Osteocyte (in vitro differentiated cells): ENCODE results near the gene ANO9. TPM values are rescaled to one million over a fixed set of nuclear protein-coding genes. Genes with fewer than 3 reads are reported as not detected.

Experiments used
- DNase-seq: peaks from one replicate; pipeline ENCODE4 v3.0.0; 2021; ENCODE audit warnings: mixed read lengths; ENCODE audit not compliant: unreplicated experiment; ENCODE audit errors: extremely low spot score
- H3K27ac Mint-ChIP-seq: one replicate; pipeline ENCODE4 v1.8.0; 2021; ENCODE audit warnings: mild to moderate bottlenecking, mixed read lengths; ENCODE audit not compliant: unreplicated experiment
- H3K27me3 Mint-ChIP-seq: one replicate; pipeline ENCODE4 v1.8.0; 2021; ENCODE audit warnings: mixed read lengths; ENCODE audit not compliant: unreplicated experiment
- H3K36me3 Mint-ChIP-seq: one replicate; pipeline ENCODE4 v1.8.0; 2021; ENCODE audit warnings: mixed read lengths; ENCODE audit not compliant: unreplicated experiment
- H3K4me1 Mint-ChIP-seq: one replicate; pipeline ENCODE4 v1.8.0; 2021; ENCODE audit warnings: mixed read lengths; ENCODE audit not compliant: unreplicated experiment
- H3K4me3 Mint-ChIP-seq: one replicate; pipeline ENCODE4 v1.8.0; 2021; ENCODE audit warnings: mild to moderate bottlenecking, moderate library complexity, mixed read lengths; ENCODE audit not compliant: unreplicated experiment
- H3K9me3 Mint-ChIP-seq: one replicate; pipeline ENCODE4 v1.8.0; 2021; ENCODE audit warnings: mixed read lengths; ENCODE audit not compliant: unreplicated experiment
- total RNA-seq: library from RNA; stranded (reverse); gene quantifications from 2 replicates; pipeline ENCODE4 v1.2.1, GENCODE V29; 2021
- TF ChIP-seq, protein P1 (sequence below): fragments of 200-600 bp; sonication (generic); IDR thresholded peaks from 2 replicates; pipeline ENCODE4 v1.5.0; 2021; ENCODE audit warnings: antibody characterized with exemption, mild to moderate bottlenecking, moderate library complexity

The ANO9 gene
- total RNA-seq, 1 donor from 2014 or later = not detected

DNA sequence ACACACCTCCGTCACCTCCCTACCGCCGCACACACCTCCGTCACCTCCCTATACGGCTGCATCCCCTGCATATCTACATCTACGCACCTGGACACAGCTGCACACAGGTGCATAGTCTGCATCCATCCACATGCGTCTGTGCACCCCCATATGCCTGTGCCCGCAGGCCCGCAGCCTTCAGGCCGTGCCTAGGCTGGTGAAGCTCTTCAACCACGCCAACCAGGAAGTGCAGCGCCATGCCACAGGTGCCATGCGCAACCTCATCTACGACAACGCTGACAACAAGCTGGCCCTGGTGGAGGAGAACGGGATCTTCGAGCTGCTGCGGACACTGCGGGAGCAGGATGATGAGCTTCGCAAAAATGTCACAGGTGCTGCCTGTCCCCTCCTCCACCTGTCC, 43.0 kb downstream of the ANO9 start:
- Mint-ChIP-seq H3K27me3 (no peaks in the 10 kb centered on the region), H3K9me3 (no peaks in the 10 kb centered on the region), H3K4me1 (peaks cover 12% of the 10 kb centered on the region), H3K36me3 (no peaks in the 10 kb centered on the region), H3K4me3 (no peak overlapping the region), H3K27ac (no peak overlapping the region)
- DNase-seq = no peak
- TF ChIP-seq, protein P1, sequence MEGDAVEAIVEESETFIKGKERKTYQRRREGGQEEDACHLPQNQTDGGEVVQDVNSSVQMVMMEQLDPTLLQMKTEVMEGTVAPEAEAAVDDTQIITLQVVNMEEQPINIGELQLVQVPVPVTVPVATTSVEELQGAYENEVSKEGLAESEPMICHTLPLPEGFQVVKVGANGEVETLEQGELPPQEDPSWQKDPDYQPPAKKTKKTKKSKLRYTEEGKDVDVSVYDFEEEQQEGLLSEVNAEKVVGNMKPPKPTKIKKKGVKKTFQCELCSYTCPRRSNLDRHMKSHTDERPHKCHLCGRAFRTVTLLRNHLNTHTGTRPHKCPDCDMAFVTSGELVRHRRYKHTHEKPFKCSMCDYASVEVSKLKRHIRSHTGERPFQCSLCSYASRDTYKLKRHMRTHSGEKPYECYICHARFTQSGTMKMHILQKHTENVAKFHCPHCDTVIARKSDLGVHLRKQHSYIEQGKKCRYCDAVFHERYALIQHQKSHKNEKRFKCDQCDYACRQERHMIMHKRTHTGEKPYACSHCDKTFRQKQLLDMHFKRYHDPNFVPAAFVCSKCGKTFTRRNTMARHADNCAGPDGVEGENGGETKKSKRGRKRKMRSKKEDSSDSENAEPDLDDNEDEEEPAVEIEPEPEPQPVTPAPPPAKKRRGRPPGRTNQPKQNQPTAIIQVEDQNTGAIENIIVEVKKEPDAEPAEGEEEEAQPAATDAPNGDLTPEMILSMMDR = no peak

DNA sequence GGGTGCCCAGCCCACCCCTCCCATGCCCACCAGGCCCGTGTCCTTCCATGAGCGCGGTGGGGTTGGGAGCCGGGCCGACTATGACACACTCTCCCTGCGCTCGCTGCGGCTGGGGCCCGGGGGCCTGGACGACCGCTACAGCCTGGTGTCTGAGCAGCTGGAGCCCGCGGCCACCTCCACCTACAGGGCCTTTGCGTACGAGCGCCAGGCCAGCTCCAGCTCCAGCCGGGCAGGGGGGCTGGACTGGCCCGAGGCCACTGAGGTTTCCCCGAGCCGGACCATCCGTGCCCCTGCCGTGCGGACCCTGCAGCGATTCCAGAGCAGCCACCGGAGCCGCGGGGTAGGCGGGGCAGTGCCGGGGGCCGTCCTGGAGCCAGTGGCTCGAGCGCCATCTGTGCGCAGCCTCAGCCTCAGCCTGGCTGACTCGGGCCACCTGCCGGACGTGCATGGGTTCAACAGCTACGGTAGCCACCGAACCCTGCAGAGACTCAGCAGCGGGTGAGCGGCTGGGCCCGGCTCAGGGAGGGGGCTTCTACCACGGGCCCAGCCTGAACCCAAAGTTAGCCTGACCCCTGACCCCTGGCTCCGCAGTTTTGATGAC, 44.8 kb downstream of the ANO9 start:
- Mint-ChIP-seq H3K4me3 (no peak overlapping the region), H3K36me3 (no peaks in the 10 kb centered on the region), H3K9me3 (no peaks in the 10 kb centered on the region), H3K4me1 (peaks cover 18% of the 10 kb centered on the region), H3K27ac (no peak overlapping the region), H3K27me3 (no peaks in the 10 kb centered on the region)
- TF ChIP-seq, protein P1 = no peak
- no peak for DNase-seq

GRCh38 chr11:396511-396947, 45.3 kb downstream of the ANO9 start:
- no peak for DNase-seq
- Mint-ChIP-seq H3K4me1 (peaks cover 18% of the 10 kb centered on the region), H3K4me3 (no peak overlapping the region)

DNA sequence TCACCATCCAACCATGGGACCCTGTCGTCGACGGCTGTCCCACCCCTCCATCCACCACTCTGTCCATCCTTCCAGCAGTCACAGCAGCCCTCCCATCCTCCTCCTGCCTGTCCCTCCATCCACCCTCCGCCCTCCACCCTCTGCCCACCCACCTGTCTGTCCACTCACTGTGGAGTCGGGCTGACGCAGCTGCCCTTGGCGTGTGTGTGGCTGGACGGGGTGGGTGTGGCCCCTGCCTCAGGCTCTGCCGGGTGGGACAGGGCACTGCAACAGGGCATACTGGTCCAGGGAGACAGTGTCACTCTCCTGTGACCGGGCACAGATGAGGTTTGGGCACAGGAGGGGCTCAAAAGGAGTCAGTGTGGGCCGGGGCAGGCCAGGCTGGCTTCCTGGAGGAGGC, 45.9 kb downstream of the ANO9 start:
- Mint-ChIP-seq H3K9me3 (no peaks in the 10 kb centered on the region), H3K4me1 (peaks cover 18% of the 10 kb centered on the region), H3K27ac (peak overlapping the region; percentile 47), H3K36me3 (no peaks in the 10 kb centered on the region), H3K4me3 (no peak overlapping the region), H3K27me3 (no peaks in the 10 kb centered on the region)
- TF ChIP-seq, protein P1 = no peak
- DNase-seq = no peak

More at GRCh38 chr11:396511-396947, 45.3 kb downstream of the ANO9 start:
- no peak overlapping the region for H3K27ac Mint-ChIP-seq
- no peaks in the 10 kb centered on the region for H3K27me3 Mint-ChIP-seq
- H3K36me3 Mint-ChIP-seq = no peaks in the 10 kb centered on the region
- H3K9me3 Mint-ChIP-seq = no peaks in the 10 kb centered on the region
- TF ChIP-seq, protein P1 = peak; percentile 47

GRCh38 chr11:394858-395655, 46.8 kb downstream of the ANO9 start:
- Mint-ChIP-seq H3K4me1 (peaks cover 18% of the 10 kb centered on the region), H3K36me3 (no peaks in the 10 kb centered on the region), H3K27me3 (no peaks in the 10 kb centered on the region), H3K27ac (peak overlapping the region; percentile 75), H3K4me3 (no peak overlapping the region), H3K9me3 (no peaks in the 10 kb centered on the region)
- no peak for DNase-seq
- TF ChIP-seq, protein P1 = no peak
